GM18507 (cell line): Measurements from ENCODE around the gene LPIN2.
A peak's percentile ranks its signal among the peaks of the same experiment; 100 is the strongest.
"Not testable (repeated sequence)": the region's sequence is repeated elsewhere in the genome, so short reads cannot be mapped to it uniquely, and the experiment has no call there.

ENCODE experiments used
- DNase-seq: peaks from one replicate; pipeline ENCODE4 v3.0.0; 2011; ENCODE audit warnings: low read depth; ENCODE audit not compliant: insufficient read length; ENCODE audit errors: extremely low spot score
- FAIRE-seq: peaks from 2 replicates; lab custom pipeline; 2011; peaks lifted over from hg19 to GRCh38; lab: Jason Lieb, UNC

Gene LPIN2

DNA sequence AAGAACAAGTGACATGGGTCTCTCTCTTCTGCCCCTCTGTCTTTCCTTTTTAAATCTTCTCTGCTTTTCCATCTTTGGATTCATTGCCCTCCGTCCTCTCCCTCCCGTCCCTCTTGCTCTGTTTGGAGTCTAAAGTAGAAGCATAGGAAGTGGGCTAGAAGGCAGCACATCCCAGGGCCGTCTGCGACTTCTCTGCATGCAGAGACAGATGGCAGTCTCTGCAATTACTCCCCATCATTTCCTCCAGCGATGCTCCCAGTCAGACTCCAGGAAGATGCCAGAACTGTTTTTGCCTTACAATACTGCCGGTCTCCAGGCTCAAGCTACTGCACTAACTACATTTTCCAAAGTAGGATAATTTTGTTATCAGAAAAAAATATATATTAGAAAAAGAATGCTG is 35.2 kb upstream of the LPIN2 start:
- DNase-seq (no peak), FAIRE-seq (no peak)

GRCh38 chr18:3046216-3046808 is 33.4 kb upstream of the LPIN2 start:
- FAIRE-seq: no peak

DNA sequence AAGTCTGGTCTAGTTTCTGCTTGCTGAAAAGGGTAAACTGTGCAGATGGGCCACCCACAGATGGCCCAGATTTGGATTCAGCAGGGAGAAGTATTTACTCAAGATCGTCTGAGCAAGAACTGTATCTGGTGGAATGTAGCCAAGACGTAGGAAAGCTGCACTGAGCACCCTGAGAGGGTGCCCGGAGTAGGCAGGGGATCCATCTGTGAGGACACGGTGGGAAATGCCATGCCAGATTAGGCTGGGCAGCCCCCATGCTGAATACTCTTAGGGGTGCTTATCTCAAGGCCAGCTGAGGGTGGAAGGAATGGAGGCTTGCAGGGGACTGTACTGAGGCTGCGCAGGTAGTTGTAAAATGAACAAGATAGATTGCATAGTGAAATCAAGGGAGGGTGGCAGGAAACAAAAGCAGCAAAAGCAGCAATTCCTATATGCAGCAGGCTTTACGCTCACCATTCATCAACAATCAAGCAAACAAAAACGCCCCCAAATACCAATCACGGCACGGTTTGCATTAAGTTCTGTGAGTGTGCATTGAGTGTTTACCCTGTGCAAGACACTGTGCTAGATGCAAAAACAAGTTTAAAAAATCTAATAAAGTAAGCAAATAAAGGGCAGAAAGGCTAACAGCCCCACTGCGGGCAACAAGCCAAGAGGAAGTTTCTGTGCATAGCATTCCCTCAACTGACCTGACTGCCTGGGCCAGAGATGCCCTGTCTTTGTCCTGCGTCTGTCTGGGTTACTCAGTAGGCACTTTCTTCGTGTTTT is 32.2 kb upstream of the LPIN2 start:
- no peak for FAIRE-seq
- no peak for DNase-seq

More at GRCh38 chr18:3046216-3046808, 33.4 kb upstream of the LPIN2 start:
- DNase-seq: no peak

- DNase-seq: no peak
- FAIRE-seq: no peak
Measured at GRCh38 chr18:3042379-3042778, 29.4 kb upstream of the LPIN2 start.

GRCh38 chr18:3041843-3042242 is 28.9 kb upstream of the LPIN2 start:
- DNase-seq (no peak), FAIRE-seq (no peak)

DNA sequence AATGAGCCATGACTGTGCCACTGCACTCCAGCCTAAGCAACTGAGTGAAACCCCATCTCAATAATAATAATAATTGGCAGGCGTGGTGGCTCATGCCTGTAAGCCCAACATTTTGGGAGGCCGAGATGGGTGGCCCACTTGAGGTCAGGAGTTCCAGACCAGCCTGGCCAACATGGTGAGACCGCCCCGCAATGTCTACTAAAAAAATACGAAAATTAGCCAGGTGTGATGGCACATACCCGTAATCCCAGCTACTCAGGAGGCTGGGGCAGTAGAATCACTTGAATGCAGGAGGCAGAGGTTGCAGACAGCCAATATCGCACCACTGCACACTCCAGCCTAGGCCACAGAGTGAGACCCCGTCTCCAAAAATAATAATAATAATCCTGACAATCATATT is 27.9 kb upstream of the LPIN2 start:
- FAIRE-seq: no peak
- DNase-seq: no peak

GRCh38 chr18:3040173-3040572 is 27.2 kb upstream of the LPIN2 start:
- DNase-seq (no peak), FAIRE-seq (no peak)

- FAIRE-seq: peak; percentile 95
- peak; percentile 43 for DNase-seq
Measured at GRCh38 chr18:3037423-3037915, 24.5 kb upstream of the LPIN2 start.

- no peak for FAIRE-seq
Measured at GRCh38 chr18:3036108-3036507, 23.2 kb upstream of the LPIN2 start.

GRCh38 chr18:3035635-3036034 is 22.7 kb upstream of the LPIN2 start:
- FAIRE-seq: no peak

More at GRCh38 chr18:3036108-3036507, 23.2 kb upstream of the LPIN2 start:
- DNase-seq: no peak

DNA sequence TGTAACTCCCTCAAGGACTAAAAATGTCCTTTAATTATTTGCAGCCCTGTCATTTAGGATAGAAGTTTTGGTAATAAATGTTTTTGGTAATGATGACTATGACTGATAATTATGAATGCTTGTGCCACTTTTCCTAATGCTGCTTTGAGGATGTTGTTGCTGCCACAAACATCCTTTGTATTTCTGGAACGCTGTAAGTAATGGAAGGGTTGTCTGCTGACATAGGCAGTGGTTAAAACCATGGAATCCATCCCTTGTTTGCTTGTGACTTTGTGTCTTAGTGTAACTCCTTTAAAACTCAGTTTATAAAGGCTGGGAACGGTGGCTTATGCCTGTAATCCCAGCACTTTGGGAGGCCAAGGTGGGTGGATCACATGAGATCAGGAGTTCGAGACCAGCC is 19.8 kb upstream of the LPIN2 start:
- no peak for FAIRE-seq
- no peak for DNase-seq

More at GRCh38 chr18:3035635-3036034, 22.7 kb upstream of the LPIN2 start:
- DNase-seq: no peak

GRCh38 chr18:3029215-3029952 is 16.4 kb upstream of the LPIN2 start:
- no peak for FAIRE-seq
- no peak for DNase-seq

GRCh38 chr18:3028115-3028514 is 15.2 kb upstream of the LPIN2 start:
- not testable (repeated sequence) for FAIRE-seq, DNase-seq

DNA sequence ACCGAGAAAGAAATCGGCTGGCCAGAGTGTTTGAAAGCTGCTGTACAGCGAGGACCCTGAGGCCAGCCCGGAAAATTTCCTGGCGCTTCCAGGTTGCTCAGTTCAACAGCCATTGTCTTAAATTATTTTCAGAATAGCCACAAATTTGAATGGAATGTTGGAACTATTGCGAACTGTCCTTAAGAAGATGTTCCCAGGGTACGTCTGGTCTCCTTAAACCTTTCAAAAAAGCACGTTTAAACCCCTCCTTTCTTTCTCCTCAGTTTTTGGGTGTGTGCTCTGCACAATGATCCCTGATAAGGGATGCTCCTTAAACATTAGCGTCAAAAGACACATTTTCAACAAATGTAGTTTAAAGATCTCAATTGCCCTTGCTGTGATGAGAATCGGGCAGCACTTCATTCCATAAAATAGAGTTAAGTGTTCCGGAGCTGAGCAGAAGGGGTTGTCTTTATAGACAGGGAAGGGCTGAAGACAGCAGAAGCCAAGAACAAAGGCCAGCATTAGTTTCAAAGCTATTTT is 14.5 kb upstream of the LPIN2 start:
- FAIRE-seq (no peak), DNase-seq (no peak)

DNA sequence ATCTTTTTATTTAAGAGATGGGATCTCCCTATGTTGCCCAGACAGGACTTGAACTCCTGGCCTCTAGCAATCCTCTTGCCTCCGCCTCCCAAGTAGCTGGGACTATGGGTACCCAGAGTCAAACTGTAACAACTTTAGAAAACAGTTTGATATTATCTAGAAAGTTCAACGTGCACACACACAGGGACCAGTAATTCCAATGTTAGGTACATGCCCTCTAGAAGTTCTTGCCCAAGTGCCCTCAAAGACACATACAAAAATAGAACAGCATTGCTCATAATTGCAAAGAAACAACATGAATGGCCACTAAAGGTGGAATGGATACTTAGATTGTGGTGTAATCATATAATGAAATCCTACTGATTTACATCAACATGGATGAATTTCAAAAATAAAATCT is 12.6 kb upstream of the LPIN2 start:
- FAIRE-seq (no peak), DNase-seq (no peak)

DNA sequence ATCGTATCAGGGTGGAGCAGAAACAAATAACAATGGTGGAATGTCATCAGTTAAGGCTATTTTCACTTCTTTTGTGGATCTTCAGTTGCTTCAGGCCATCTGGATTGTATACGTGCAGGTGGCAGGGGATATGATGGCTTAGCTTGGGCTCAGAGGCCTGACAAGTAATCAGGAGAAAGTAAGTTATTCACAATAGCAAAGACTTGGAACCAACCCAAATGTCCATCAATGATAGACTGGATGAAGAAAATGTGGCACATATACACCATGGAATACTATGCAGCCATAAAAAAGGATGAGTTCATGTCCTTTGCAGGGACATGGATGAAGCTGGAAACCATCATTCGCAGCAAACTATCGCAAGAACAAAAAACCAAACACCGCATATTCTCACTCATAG is 10.7 kb upstream of the LPIN2 start:
- not testable (repeated sequence) for DNase-seq, FAIRE-seq

- no peak for DNase-seq
- FAIRE-seq: peak; percentile 52
Measured at GRCh38 chr18:3016585-3017297, 3.8 kb upstream of the LPIN2 start.

DNA sequence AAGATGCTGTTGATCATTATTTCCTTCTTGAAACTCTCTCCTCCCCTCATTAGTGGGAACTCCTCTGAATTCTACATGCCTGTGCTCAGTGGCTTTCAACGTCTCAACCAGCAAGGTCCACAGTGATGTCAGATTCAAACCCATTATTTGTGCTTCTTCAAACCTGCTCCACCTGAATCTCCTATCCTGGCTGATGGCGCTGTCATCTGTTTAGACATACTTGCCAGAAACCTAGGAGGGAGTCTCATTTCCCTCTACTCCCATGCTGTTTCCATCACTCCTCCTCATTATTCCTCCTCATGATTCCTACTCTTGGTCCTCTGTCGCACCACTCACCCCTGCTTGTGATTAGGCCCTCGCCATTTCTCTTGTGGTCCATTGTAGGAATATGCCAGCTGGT is 2.9 kb upstream of the LPIN2 start:
- FAIRE-seq (no peak), DNase-seq (no peak)

GRCh38 chr18:3015204-3015592 is 2.3 kb upstream of the LPIN2 start:
- FAIRE-seq (no peak), DNase-seq (no peak)
